SHP77 (cell line): ENCODE data around the gene RASSF8.

ENCODE experiments used
- DNase-seq, 2 experiments: peaks; one replicate each; lab custom pipeline; 2025; lab: John Stamatoyannopoulos, UW

Gene RASSF8

DNA sequence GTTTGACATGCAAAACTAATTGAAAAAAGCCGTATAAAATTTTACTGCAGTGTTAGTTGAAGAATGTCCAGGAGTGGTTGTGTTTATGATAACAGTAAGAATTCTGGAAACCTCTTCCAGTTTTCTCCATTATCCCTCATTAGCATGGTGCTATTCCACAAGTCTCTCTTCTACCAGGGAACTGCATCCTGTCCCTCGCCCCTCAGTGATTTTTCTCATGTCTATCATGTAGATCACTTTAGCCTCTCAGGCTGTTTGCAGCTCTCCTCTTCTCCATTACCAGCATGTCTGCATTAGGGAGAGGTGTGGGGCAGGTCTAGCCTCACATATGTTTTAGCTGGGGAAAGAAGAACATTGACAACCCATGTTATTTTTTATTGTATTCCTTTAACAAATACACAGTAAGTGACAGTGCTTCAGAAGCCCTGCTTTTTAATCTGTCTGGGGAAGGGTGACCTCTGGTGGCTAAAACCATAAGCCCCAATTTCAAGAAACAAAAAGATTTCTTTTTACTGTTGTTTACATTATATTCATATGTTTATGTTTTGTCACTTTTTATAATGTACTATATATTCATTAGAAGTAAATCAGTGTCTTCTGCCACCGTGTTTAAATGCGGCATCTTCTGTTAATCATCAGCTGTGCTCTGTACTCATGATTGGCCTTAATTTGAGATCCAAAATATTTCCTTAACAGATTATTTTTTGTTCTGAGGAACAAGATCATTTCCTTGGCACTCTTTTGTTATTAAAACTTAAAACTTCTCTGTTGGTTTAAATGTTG, 70.7 kb downstream of the RASSF8 start:
- peak; percentile 5 to 54 for DNase-seq

- no peak for DNase-seq
Observed at GRCh38 chr12:26029736-26030022, 71.2 kb downstream of the RASSF8 start.

GRCh38 chr12:26030371-26030770, 71.9 kb downstream of the RASSF8 start:
- DNase-seq = no peak

GRCh38 chr12:26031318-26031717, 72.8 kb downstream of the RASSF8 start:
- no peak for DNase-seq

- no peak for DNase-seq
Observed at GRCh38 chr12:26031827-26032226, 73.3 kb downstream of the RASSF8 start.

GRCh38 chr12:26032290-26032689, 73.8 kb downstream of the RASSF8 start:
- DNase-seq = no peak

GRCh38 chr12:26032719-26033241, 74.3 kb downstream of the RASSF8 start:
- peak in 1 of 2 experiments; percentile 17 for DNase-seq

GRCh38 chr12:26034371-26035142, 76.1 kb downstream of the RASSF8 start:
- DNase-seq = no peak

GRCh38 chr12:26036877-26037276, 78.4 kb downstream of the RASSF8 start:
- DNase-seq = no peak

DNA sequence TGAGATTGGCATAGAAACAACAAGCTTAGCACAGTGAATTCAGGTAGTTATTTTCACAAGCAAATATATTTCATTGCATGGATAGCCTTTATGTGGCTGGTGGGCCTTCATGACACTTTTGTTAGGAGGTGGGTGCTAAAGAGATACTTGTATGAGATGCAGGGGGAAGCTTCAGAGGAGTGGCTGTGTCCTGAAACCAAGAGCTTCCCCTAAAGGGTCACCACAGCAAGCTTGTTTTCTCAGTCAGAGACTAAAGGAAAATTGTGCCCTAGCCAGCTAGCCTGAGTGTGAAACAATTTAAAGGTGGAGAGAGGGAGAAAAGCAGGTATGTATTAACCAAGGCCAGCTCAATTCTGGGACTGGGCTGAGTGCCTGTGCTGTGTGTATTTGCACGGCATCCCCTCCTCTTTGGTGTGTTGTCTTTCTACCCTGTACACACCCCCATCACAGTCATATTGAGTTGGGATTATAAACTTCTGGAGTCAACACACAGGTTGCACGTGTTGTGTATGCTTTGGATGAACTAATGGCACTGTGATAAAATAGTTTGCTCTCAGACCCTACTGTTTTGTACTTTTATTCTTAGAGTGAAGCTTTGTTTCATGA, 79.2 kb downstream of the RASSF8 start:
- no peak for DNase-seq

DNA sequence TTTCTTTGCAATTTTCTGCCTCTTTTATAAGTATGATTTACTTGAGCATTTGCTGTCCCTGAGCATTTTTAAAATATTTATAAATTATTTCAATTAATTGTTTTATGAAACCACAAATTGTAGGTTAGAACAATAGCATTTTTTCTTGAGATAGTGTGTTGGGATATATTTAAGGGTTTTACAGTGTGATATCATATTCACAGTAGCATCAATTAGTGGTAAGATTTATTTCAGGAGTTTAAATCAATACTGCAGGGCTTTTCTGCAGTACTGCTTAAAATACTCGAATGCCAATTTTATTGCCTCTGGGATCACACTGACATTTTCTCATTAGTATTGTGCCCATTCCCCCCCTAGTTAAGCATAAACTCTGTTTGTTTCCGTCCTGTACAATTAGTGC, 84.2 kb downstream of the RASSF8 start:
- DNase-seq = no peak

- no peak for DNase-seq
Observed at GRCh38 chr12:26043135-26044006, 84.9 kb downstream of the RASSF8 start.

DNA sequence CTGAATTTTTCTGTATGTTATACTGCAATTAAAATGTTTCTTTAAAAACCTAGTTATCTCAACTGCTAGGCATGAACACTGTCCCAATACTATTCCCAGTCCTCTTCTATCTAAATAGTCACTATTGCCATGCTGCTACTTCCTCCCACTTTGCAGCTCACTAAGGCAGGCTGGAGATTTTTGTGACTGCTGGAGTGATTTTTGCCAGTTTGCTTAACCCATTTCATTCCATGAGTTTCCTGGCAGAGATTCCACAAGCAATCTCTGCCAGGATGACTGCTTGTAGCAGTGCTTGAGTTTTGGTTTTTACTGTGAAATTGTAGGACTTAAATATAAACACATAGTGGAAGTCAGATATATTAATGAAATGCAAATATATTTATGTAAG, 85.5 kb downstream of the RASSF8 start:
- no peak for DNase-seq

- DNase-seq = no peak
Observed at GRCh38 chr12:26044592-26044991, 86.1 kb downstream of the RASSF8 start.

GRCh38 chr12:26046203-26046602, 87.7 kb downstream of the RASSF8 start:
- no peak for DNase-seq

GRCh38 chr12:26046906-26047305, 88.4 kb downstream of the RASSF8 start:
- no peak for DNase-seq

GRCh38 chr12:26047401-26048226, 89.1 kb downstream of the RASSF8 start:
- DNase-seq = peak in 1 of 2 experiments; percentile 1

- DNase-seq = no peak
Observed at GRCh38 chr12:26052652-26053051, 94.2 kb downstream of the RASSF8 start.

DNA sequence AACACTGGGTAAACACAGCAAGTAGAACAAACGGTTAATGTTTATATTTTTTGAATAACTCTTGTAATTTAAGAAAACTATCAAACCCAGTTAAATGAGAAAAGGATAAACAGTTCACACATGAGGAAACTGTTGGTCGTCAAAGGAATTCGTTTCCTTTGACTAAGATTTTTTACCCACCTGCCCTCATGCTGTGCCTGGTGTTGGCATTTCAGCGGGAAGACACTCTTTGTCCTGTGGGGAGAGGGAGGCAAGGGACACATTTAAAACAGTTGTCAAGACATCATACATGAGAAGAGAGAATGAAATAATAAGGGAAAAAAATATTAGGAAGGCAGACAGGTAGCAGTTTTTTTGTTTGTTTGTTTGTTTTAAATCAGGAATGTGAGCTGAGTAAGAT, 95.9 kb downstream of the RASSF8 start:
- DNase-seq = no peak

DNA sequence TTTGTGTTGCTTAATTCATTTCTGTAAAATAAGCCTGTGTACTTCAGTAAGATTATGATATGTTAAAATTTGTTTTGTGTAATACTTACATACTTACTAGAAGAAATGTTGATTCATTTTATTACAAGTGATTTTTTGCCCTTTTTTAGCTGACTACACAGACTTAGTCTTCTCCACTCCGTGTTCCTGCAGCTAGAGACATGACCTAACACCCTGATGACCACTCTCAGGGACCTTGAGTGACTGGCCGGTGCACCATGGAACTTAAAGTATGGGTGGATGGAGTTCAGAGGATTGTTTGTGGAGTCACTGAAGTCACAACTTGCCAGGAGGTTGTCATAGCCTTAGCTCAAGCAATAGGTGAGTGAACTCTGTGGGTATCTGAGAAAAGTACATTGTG, 96.6 kb downstream of the RASSF8 start:
- DNase-seq = no peak

DNA sequence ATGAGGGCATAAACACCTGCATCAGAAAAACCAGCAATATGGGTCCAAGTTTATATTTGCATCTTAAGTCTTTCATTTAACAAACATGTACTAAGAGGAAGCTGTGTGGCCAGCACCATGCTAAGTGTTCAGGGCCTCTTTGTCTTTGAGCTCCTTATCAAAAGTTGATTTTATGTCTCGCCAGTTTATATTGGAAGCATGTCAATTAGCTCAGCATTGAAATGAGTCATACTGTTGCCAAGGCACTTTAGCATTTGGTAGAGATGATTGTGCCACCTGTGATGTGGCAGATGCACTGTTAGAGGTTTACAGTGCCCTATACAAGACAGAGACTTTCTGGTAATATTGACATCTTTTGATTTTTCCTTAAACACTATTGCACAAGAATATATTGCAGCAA, 97.9 kb downstream of the RASSF8 start:
- peak in 1 of 2 experiments; percentile 21 for DNase-seq
